ENCODE data around the gene TMEM175.

GRCh38 chr4:924107-925096, 7.9 kb upstream of the TMEM175 start:
- TF ChIP-seq CTCF (IDR thresholded peaks at IDR 0.05; ENCODE audit: low read depth, low read length) (no peak), EZH2phosphoT487 (IDR thresholded peaks at IDR 0.05; ENCODE audit: low read depth) (no peak)
